ENCODE measurements around the gene MFAP4. TPM values are rescaled to one million over a fixed set of nuclear protein-coding genes. Genes with fewer than 3 reads are reported as not detected.

The MFAP4 gene
- total RNA-seq, 1 experiment from 2014 or later: 4.0 TPM

- DNase-seq (ENCODE audit: low spot score) (no peak), ATAC-seq (no peak)
- CTCF ChIA-PET: interaction anchor here (1.0 to 2.9 kb wide), 6 partner anchors 8 to 355 kb away, joined by 3 to 13 read pairs (median 5); no protein-coding TSS in a partner anchor
These were observed 24.6 kb upstream of the MFAP4 start for GRCh38 chr17:19411631-19412030.

GRCh38 chr17:19410875-19411620, 24.1 kb upstream of the MFAP4 start, which contains the start of gene RNF112:
RNF112 (plus strand) TSS chr17:19411232; CDS start chr17:19411409, 177 bp downstream.
- no peaks in the 10 kb centered on the region for H3K9me3 Mint-ChIP-seq
- no peak within 1 kb of the TSS; the same call in 1 of the 2 replicates for H3K27ac Mint-ChIP-seq
- DNase-seq (ENCODE audit: low spot score) (no peak), ATAC-seq (peak; percentile 57)
- TF ChIP-seq ZNF512 (CRISPR knock-in tag; IDR thresholded peaks at IDR 0.05; ENCODE audit: borderline replicate concordance) (no peak), NR2C2 (CRISPR knock-in tag; IDR thresholded peaks at IDR 0.05) (no peak), JUN (CRISPR knock-in tag; IDR thresholded peaks at IDR 0.05) (no peak), ZNF425 (CRISPR knock-in tag; conservative IDR thresholded peaks at IDR 0.05) (no peak), FOXP1 (CRISPR knock-in tag; IDR thresholded peaks at IDR 0.05; ENCODE audit: borderline replicate concordance) (0 out of 2 replicates have a peak, but pooled peaks have one; percentile 34), ETV6 (CRISPR knock-in tag; IDR thresholded peaks at IDR 0.05) (no peak)
- ChIA-PET CTCF (interaction anchor here (1.0 to 2.9 kb wide), 7 partner anchors 8 to 355 kb away, joined by 3 to 13 read pairs (median 5); partner anchors contain the start of gene MAPK7), POLR2A (no interaction called here)
- H3K27me3 Mint-ChIP-seq (ENCODE audit: low read depth): no peaks in the 10 kb centered on the region
- H3K4me1 Mint-ChIP-seq: peaks cover 21% of the 10 kb centered on the region
- no peaks in the 10 kb centered on the region for H3K36me3 Mint-ChIP-seq
- H3K4me3 Mint-ChIP-seq: peak within 1 kb of the TSS; percentile 45

More at GRCh38 chr17:19411631-19412030, 24.6 kb upstream of the MFAP4 start:
- H3K27ac Mint-ChIP-seq: no peak overlapping the region
- no peaks in the 10 kb centered on the region for H3K9me3 Mint-ChIP-seq
- H3K4me1 Mint-ChIP-seq: peaks cover 21% of the 10 kb centered on the region
- POLR2A ChIA-PET: no interaction called here
- TF ChIP-seq, protein P1, sequence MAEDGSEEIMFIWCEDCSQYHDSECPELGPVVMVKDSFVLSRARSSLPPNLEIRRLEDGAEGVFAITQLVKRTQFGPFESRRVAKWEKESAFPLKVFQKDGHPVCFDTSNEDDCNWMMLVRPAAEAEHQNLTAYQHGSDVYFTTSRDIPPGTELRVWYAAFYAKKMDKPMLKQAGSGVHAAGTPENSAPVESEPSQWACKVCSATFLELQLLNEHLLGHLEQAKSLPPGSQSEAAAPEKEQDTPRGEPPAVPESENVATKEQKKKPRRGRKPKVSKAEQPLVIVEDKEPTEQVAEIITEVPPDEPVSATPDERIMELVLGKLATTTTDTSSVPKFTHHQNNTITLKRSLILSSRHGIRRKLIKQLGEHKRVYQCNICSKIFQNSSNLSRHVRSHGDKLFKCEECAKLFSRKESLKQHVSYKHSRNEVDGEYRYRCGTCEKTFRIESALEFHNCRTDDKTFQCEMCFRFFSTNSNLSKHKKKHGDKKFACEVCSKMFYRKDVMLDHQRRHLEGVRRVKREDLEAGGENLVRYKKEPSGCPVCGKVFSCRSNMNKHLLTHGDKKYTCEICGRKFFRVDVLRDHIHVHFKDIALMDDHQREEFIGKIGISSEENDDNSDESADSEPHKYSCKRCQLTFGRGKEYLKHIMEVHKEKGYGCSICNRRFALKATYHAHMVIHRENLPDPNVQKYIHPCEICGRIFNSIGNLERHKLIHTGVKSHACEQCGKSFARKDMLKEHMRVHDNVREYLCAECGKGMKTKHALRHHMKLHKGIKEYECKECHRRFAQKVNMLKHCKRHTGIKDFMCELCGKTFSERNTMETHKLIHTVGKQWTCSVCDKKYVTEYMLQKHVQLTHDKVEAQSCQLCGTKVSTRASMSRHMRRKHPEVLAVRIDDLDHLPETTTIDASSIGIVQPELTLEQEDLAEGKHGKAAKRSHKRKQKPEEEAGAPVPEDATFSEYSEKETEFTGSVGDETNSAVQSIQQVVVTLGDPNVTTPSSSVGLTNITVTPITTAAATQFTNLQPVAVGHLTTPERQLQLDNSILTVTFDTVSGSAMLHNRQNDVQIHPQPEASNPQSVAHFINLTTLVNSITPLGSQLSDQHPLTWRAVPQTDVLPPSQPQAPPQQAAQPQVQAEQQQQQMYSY (CRISPR knock-in tag; IDR thresholded peaks at IDR 0.05): no peak
- no peak for TF ChIP-seq TCF7 (CRISPR knock-in tag; IDR thresholded peaks at IDR 0.05; ENCODE audit: low read depth)
- TF ChIP-seq KAT7 (CRISPR knock-in tag; IDR thresholded peaks at IDR 0.05; ENCODE audit: borderline replicate concordance): no peak
- no peak for TF ChIP-seq SMAD4 (CRISPR knock-in tag; IDR thresholded peaks at IDR 0.05)
- TF ChIP-seq CBFB (CRISPR knock-in tag; IDR thresholded peaks at IDR 0.05; ENCODE audit: low read depth): no peak
- no peaks in the 10 kb centered on the region for H3K36me3 Mint-ChIP-seq
- H3K4me3 Mint-ChIP-seq: no peak overlapping the region
- no peaks in the 10 kb centered on the region for H3K27me3 Mint-ChIP-seq (ENCODE audit: low read depth)

GRCh38 chr17:19410091-19410490, 23.1 kb upstream of the MFAP4 start:
- Mint-ChIP-seq H3K36me3 (no peaks in the 10 kb centered on the region), H3K9me3 (no peaks in the 10 kb centered on the region), H3K4me3 (no peak overlapping the region), H3K27me3 (ENCODE audit: low read depth) (no peaks in the 10 kb centered on the region), H3K27ac (no peak overlapping the region), H3K4me1 (peaks cover 21% of the 10 kb centered on the region)
- ChIA-PET CTCF (interaction anchor here (1.9 to 2.9 kb wide), 3 partner anchors 13 to 37 kb away, joined by 5 to 13 read pairs (median 10); partner anchors contain the start of gene MAPK7), POLR2A (no interaction called here)
- no peak for ATAC-seq
- DNase-seq (ENCODE audit: low spot score): no peak
- TF ChIP-seq, protein P2, sequence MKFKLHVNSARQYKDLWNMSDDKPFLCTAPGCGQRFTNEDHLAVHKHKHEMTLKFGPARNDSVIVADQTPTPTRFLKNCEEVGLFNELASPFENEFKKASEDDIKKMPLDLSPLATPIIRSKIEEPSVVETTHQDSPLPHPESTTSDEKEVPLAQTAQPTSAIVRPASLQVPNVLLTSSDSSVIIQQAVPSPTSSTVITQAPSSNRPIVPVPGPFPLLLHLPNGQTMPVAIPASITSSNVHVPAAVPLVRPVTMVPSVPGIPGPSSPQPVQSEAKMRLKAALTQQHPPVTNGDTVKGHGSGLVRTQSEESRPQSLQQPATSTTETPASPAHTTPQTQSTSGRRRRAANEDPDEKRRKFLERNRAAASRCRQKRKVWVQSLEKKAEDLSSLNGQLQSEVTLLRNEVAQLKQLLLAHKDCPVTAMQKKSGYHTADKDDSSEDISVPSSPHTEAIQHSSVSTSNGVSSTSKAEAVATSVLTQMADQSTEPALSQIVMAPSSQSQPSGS (CRISPR knock-in tag; IDR thresholded peaks at IDR 0.05; ENCODE audit: borderline replicate concordance, low read depth): no peak
- no peak for TF ChIP-seq KAT7 (CRISPR knock-in tag; IDR thresholded peaks at IDR 0.05; ENCODE audit: borderline replicate concordance)
